ENCODE measurements around the gene EFHD2.

The EFHD2 gene

DNA sequence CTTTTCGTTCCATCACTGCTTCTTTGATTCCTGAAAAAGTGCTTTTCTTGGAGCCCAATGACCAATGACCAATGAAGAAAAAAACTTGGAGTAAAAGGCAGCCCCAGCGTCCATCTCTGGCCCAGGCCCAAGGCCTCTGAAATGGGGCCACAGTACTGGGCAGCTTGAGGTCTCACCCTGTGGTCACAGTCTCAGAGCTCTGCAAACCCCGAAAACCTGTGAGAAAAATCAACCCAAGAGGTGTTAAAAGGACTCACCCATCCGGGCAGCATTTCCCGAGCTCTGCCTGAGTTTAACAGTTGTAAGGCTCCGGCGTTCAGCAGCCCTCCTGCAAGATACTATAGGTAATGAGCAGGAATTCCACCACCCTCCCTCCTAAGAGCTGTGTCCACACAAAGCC is 2.1 kb upstream of the EFHD2 start:
- H3K27ac ChIP-seq (replicated peaks): no peak overlapping the region
- no peak for DNase-seq (ENCODE audit: low read depth in 1 of 2, low spot score in 1 of 2)
- no peak overlapping the region for H3K4me3 ChIP-seq (replicated peaks; ENCODE audit: insufficient read depth, low read length)
- TF ChIP-seq SPI1 (IDR thresholded peaks at IDR 0.05; ENCODE audit: borderline replicate concordance, low read depth): no peak
- no peak for TF ChIP-seq GABPA (IDR thresholded peaks at IDR 0.05; ENCODE audit: low read depth)
- TF ChIP-seq POLR2AphosphoS5 (IDR thresholded peaks at IDR 0.05; ENCODE audit: low read depth): no peak
- no peak for TF ChIP-seq REST (IDR thresholded peaks at IDR 0.05; ENCODE audit: insufficient replicate concordance, low read depth)
- no peak for TF ChIP-seq CTCF (IDR thresholded peaks at IDR 0.05; ENCODE audit: insufficient read depth, low read length)
- H3K27me3 ChIP-seq (ENCODE audit: insufficient read depth, poor library complexity, severe bottlenecking): peaks cover 2% of the 10 kb centered on the region

GRCh38 chr1:15408890-15409387 is 749 bp upstream of the EFHD2 start:
- H3K27ac ChIP-seq (replicated peaks): peak overlapping the region; percentile 62
- peaks cover 2% of the 10 kb centered on the region for H3K27me3 ChIP-seq (ENCODE audit: insufficient read depth, poor library complexity, severe bottlenecking)
- TF ChIP-seq REST (IDR thresholded peaks at IDR 0.05; ENCODE audit: insufficient replicate concordance, low read depth) (no peak), CTCF (IDR thresholded peaks at IDR 0.05; ENCODE audit: insufficient read depth, low read length) (no peak), SPI1 (IDR thresholded peaks at IDR 0.05; ENCODE audit: borderline replicate concordance, low read depth) (no peak), POLR2AphosphoS5 (IDR thresholded peaks at IDR 0.05; ENCODE audit: low read depth) (no peak), GABPA (IDR thresholded peaks at IDR 0.05; ENCODE audit: low read depth) (no peak)
- no peak for DNase-seq (ENCODE audit: low read depth in 1 of 2, low spot score in 1 of 2)
- peak overlapping the region; percentile 89 for H3K4me3 ChIP-seq (replicated peaks; ENCODE audit: insufficient read depth, low read length)

GRCh38 chr1:15410223-15410883 is 665 bp downstream of the EFHD2 start:
- no peak for DNase-seq (ENCODE audit: low read depth in 1 of 2, low spot score in 1 of 2)
- Histone ChIP-seq H3K4me3 (replicated peaks; ENCODE audit: insufficient read depth, low read length) (peak overlapping the region; percentile 89), H3K27ac (replicated peaks) (peak overlapping the region; percentile 88), H3K27me3 (ENCODE audit: insufficient read depth, poor library complexity, severe bottlenecking) (peaks cover 2% of the 10 kb centered on the region)
- TF ChIP-seq CTCF (IDR thresholded peaks at IDR 0.05; ENCODE audit: insufficient read depth, low read length): no peak
- peak; percentile 24; the same call in 1 of the 2 replicates for TF ChIP-seq SPI1 (IDR thresholded peaks at IDR 0.05; ENCODE audit: borderline replicate concordance, low read depth)

- TF ChIP-seq SPI1 (IDR thresholded peaks at IDR 0.05; ENCODE audit: borderline replicate concordance, low read depth) (no peak), POLR2AphosphoS5 (IDR thresholded peaks at IDR 0.05; ENCODE audit: low read depth) (no peak), CTCF (IDR thresholded peaks at IDR 0.05; ENCODE audit: insufficient read depth, low read length) (no peak), REST (IDR thresholded peaks at IDR 0.05; ENCODE audit: insufficient replicate concordance, low read depth) (no peak), GABPA (IDR thresholded peaks at IDR 0.05; ENCODE audit: low read depth) (no peak)
- H3K4me3 ChIP-seq (replicated peaks; ENCODE audit: insufficient read depth, low read length): peak overlapping the region; percentile 89
- DNase-seq (ENCODE audit: low read depth in 1 of 2, low spot score in 1 of 2): peak in 1 of 2 experiments; percentile 39
- H3K27ac ChIP-seq (replicated peaks): peak overlapping the region; percentile 88
- peaks cover 2% of the 10 kb centered on the region for H3K27me3 ChIP-seq (ENCODE audit: insufficient read depth, poor library complexity, severe bottlenecking)
Observed at GRCh38 chr1:15410884-15411245, 1.2 kb downstream of the EFHD2 start.

Measured in HL-60 (cell line).